Parathyroid adenoma (tissue), 2 donors: ENCODE results near the gene SHISA5.
A peak's percentile ranks its signal among the peaks of the same experiment; 100 is the strongest.

Source experiments
- H2AFZ ChIP-seq: fragments of 300-600 bp; sonication (generic); one replicate; pipeline ENCODE4 v1.7.0; 2017; ENCODE audit warnings: antibody characterized with exemption, mild to moderate bottlenecking
- H3K27ac ChIP-seq: fragments of 300-600 bp; sonication (generic); one replicate; pipeline ENCODE4 v1.7.0; 2017
- H3K27me3 ChIP-seq: fragments of 300-600 bp; sonication (generic); one replicate; pipeline ENCODE4 v1.7.0; 2017; ENCODE audit warnings: low read length; ENCODE audit not compliant: control insufficient read depth, insufficient read depth
- H3K36me3 ChIP-seq: fragments of 300-600 bp; sonication (generic); one replicate; pipeline ENCODE4 v1.7.0; 2017; ENCODE audit warnings: low read length; ENCODE audit not compliant: control insufficient read depth, insufficient read depth
- H3K4me1 ChIP-seq: fragments of 300-600 bp; sonication (generic); one replicate; pipeline ENCODE4 v1.7.0; 2017; ENCODE audit warnings: control low read depth
- H3K4me2 ChIP-seq: fragments of 300-600 bp; sonication (generic); one replicate; pipeline ENCODE4 v1.7.0; 2017; ENCODE audit warnings: low read length
- H3K4me3 ChIP-seq: fragments of 300-600 bp; sonication (generic); one replicate; pipeline ENCODE4 v1.7.0; 2017; ENCODE audit warnings: low read depth, low read length
- H3K79me2 ChIP-seq: fragments of 300-600 bp; sonication (generic); one replicate; pipeline ENCODE4 v1.7.0; 2017; ENCODE audit warnings: control low read depth
- H3K9ac ChIP-seq: fragments of 300-600 bp; sonication (generic); one replicate; pipeline ENCODE4 v1.7.0; 2017; ENCODE audit warnings: mild to moderate bottlenecking
- H3K9me3 ChIP-seq: fragments of 300-600 bp; sonication (generic); one replicate; pipeline ENCODE4 v1.7.0; 2017; ENCODE audit warnings: low read length; ENCODE audit not compliant: control insufficient read depth
- TF ChIP-seq, protein P1 (sequence below): fragments of 300-600 bp; sonication (generic); IDR thresholded peaks from one replicate; pipeline ENCODE4 v1.7.0; 2017; ENCODE audit warnings: antibody characterized with exemption, mild to moderate bottlenecking
- donor health status: primary hyperparathyroidism.

Gene SHISA5

DNA sequence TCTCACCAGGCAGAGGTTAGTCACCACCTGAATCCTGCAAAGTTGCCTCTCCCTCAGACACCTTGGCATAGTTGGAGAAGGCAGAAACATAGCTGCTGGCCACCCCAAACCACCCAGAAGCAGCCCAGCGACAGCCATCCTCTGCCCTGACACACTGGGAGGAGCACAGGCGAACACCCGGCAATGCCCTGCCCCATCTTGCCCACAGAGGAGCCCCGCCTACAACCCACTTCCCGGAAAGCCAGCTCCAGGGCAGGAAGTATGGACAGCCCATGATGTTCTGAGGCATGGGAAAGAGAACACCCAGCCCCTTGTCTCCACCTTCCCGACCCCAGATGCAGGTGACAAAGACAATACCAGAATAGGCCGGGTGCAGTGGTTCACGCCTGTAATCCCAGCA, 12.6 kb upstream of the SHISA5 start:
- Histone ChIP-seq H3K27ac (no peak overlapping the region), H3K79me2 (no peaks in the 10 kb centered on the region), H3K4me2 (no peak overlapping the region), H2AFZ (no peak overlapping the region), H3K4me1 (no peaks in the 10 kb centered on the region), H3K9ac (no peak overlapping the region), H3K36me3 (no peaks in the 10 kb centered on the region), H3K4me3 (no peak overlapping the region), H3K9me3 (no peaks in the 10 kb centered on the region), H3K27me3 (no peaks in the 10 kb centered on the region)
- TF ChIP-seq, protein P1, sequence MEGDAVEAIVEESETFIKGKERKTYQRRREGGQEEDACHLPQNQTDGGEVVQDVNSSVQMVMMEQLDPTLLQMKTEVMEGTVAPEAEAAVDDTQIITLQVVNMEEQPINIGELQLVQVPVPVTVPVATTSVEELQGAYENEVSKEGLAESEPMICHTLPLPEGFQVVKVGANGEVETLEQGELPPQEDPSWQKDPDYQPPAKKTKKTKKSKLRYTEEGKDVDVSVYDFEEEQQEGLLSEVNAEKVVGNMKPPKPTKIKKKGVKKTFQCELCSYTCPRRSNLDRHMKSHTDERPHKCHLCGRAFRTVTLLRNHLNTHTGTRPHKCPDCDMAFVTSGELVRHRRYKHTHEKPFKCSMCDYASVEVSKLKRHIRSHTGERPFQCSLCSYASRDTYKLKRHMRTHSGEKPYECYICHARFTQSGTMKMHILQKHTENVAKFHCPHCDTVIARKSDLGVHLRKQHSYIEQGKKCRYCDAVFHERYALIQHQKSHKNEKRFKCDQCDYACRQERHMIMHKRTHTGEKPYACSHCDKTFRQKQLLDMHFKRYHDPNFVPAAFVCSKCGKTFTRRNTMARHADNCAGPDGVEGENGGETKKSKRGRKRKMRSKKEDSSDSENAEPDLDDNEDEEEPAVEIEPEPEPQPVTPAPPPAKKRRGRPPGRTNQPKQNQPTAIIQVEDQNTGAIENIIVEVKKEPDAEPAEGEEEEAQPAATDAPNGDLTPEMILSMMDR: no peak

- H2AFZ ChIP-seq: no peak overlapping the region
- no peaks in the 10 kb centered on the region for H3K79me2 ChIP-seq
- no peaks in the 10 kb centered on the region for H3K36me3 ChIP-seq
- no peak overlapping the region for H3K4me2 ChIP-seq
- no peaks in the 10 kb centered on the region for H3K27me3 ChIP-seq
- H3K4me3 ChIP-seq: no peak overlapping the region
- H3K27ac ChIP-seq: no peak overlapping the region
- H3K4me1 ChIP-seq: no peaks in the 10 kb centered on the region
- no peaks in the 10 kb centered on the region for H3K9me3 ChIP-seq
- no peak overlapping the region for H3K9ac ChIP-seq
- TF ChIP-seq, protein P1: no peak
Observed at GRCh38 chr3:48514431-48515227, 10.7 kb upstream of the SHISA5 start.

GRCh38 chr3:48511551-48511950, 7.6 kb upstream of the SHISA5 start:
- peaks cover 3% of the 10 kb centered on the region for H3K4me1 ChIP-seq
- H3K36me3 ChIP-seq: no peaks in the 10 kb centered on the region
- H3K9me3 ChIP-seq: no peaks in the 10 kb centered on the region
- no peak overlapping the region for H2AFZ ChIP-seq
- no peak overlapping the region for H3K4me2 ChIP-seq
- no peak overlapping the region for H3K4me3 ChIP-seq
- no peaks in the 10 kb centered on the region for H3K79me2 ChIP-seq
- TF ChIP-seq, protein P1: no peak
- no peaks in the 10 kb centered on the region for H3K27me3 ChIP-seq
- no peak overlapping the region for H3K27ac ChIP-seq
- no peak overlapping the region for H3K9ac ChIP-seq

DNA sequence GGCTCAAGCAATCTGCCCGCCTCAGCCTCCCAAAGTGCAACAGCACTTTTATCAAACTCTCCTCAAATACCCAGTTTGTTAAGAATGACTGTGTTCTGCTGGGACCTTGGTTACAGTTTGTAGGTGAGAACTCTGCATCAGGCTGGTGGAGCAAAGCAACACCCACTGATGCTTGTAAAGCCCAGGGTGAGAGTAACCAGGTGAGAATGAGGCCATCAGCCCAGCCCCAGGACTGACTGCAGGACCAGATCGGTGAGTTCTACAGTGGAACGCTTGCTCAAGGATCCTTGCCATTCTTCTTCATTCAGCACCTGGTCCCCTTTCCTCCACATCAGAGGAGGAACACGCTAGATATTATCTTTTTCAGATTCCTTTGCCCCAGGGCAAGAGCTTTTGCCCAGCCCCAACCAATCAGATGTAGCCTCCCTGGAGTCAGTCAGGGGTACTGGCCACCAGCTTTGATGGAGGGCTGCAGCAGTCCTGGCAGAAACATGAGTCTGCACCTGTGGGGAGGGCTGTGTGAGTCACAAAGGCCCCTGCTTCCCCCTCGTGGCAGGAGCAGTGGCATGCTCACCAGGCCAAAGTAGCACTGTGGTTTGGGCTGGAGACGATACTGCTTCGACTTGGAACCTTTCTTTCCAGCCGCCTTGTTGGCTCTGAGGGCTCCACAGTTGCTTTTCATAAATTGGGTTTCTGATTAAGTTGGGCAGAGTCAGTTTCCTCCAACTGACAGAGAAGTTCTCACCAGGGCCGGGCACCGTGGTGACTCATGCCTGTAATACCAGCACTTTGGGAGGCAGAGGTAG, 3.5 kb upstream of the SHISA5 start:
- TF ChIP-seq, protein P1: peak; percentile 79
- H3K4me2 ChIP-seq: no peak overlapping the region
- no peak overlapping the region for H3K4me3 ChIP-seq
- H3K27me3 ChIP-seq: no peaks in the 10 kb centered on the region
- H2AFZ ChIP-seq: peak overlapping the region; percentile 80
- H3K79me2 ChIP-seq: no peaks in the 10 kb centered on the region
- no peak overlapping the region for H3K9ac ChIP-seq
- peak overlapping the region; percentile 43 for H3K27ac ChIP-seq
- H3K4me1 ChIP-seq: peaks cover 12% of the 10 kb centered on the region
- H3K36me3 ChIP-seq: no peaks in the 10 kb centered on the region
- H3K9me3 ChIP-seq: no peaks in the 10 kb centered on the region
